M059J (cell line): Measurements from ENCODE around the gene NOXO1. TPM values are rescaled to one million over a fixed set of nuclear protein-coding genes. Genes with fewer than 3 reads are reported as not detected.
"Not testable (repeated sequence)": the region's sequence is repeated elsewhere in the genome, so short reads cannot be mapped to it uniquely, and the experiment has no call there.

ENCODE experiments used
- DNase-seq: peaks from one replicate; pipeline ENCODE4 v3.0.0-alpha.2; 2012; ENCODE audit warnings: low read depth
- total RNA-seq: library from RNA; depleted of rRNA; stranded (reverse); fragments of >200 nt; shearing (Covaris generic); gene quantifications from 2 replicates; pipeline ENCODE4 v1.2.3, GENCODE V29; 2014

Gene NOXO1
- total RNA-seq, 1 experiment from 2014 or later = not detected

DNA sequence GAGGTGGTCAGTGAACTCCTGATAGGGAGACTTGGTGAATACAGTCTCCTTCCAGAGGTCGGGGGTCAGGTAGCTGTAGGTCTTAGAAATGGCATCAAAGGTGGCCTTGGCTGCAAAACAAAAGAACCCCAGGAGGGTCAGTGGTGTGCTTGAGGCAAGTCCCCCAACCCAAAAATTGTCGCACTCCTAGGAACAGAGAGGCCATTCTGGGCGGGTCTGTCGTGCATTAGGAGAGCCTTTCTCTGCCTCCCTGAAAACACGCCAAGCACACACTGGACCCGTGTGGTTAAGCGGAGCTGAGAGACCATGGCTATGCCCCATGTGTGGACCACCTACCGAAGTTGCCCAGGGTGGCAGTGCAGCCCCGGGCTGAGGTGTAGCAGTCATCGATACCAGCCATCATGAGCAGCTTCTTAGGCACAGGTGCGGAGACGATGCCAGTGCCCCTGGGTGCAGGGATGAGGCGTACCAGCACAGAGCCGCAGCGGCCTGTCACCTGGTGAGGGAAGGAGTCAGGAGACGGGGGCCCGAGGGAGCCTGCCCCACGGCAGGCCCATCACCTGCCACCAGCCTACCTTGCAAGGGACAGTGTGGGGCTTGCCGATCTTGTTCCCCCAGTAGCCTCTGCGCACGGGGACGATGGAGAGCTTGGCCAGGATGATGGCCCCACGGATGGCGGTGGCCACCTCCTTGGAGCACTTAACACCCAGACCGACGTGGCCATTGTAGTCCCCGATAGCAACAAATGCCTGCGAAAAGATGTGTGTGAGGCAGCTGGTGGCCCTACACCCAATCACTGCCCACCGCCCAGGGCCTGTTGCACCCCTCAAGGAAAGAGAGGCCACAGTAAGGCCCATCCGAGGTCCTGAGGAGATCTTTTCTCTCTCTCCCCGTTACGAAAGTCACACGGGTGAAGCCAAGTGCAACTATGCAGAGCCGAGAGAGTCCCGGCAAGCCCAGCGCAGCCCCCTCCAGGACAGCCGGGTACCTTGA is 18.8 kb downstream of the NOXO1 start:
- not testable (repeated sequence) for DNase-seq

- DNase-seq = peak; percentile 20
Observed at GRCh38 chr16:1961651-1962067, 19.6 kb downstream of the NOXO1 start.

GRCh38 chr16:1960665-1961630 is 20.3 kb downstream of the NOXO1 start:
- peak; percentile 48 for DNase-seq

GRCh38 chr16:1959269-1960039 is 21.8 kb downstream of the NOXO1 start, which contains the start of gene NDUFB10:
Gene NDUFB10 (plus strand): TSS chr16:1959538. CDS start chr16:1959625, 87 bp downstream.
- DNase-seq = peak; percentile 83

DNA sequence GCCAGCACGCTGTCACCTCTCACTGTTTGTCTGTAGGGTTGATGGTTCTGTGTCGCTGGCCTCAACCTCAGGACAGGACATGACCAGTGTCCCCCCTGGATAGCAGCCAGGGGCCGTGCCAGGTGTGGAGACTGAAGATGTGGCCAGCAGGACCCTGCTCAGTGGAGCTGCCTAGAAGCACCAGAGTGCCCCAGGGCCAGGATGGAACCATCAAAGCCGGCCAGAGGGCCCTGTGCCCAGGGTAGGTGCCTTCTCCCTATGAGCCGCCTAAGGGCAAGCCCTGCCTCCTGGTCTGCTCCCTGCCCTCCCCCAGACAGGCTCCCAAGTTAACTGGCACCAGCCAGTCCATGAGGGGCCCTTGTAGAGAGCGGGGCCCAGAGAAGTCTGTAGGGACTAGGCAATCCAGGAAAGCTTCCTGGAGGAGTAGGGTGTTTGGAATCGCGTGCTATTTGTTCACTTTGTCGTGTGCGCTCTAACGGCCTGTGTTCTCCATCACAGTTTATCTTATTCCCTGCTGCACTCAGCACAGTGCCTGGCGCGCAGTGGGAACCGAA is 22.5 kb downstream of the NOXO1 start:
- no peak for DNase-seq

- DNase-seq = not testable (repeated sequence)
Observed at GRCh38 chr16:1958143-1958491, 23.2 kb downstream of the NOXO1 start.

DNA sequence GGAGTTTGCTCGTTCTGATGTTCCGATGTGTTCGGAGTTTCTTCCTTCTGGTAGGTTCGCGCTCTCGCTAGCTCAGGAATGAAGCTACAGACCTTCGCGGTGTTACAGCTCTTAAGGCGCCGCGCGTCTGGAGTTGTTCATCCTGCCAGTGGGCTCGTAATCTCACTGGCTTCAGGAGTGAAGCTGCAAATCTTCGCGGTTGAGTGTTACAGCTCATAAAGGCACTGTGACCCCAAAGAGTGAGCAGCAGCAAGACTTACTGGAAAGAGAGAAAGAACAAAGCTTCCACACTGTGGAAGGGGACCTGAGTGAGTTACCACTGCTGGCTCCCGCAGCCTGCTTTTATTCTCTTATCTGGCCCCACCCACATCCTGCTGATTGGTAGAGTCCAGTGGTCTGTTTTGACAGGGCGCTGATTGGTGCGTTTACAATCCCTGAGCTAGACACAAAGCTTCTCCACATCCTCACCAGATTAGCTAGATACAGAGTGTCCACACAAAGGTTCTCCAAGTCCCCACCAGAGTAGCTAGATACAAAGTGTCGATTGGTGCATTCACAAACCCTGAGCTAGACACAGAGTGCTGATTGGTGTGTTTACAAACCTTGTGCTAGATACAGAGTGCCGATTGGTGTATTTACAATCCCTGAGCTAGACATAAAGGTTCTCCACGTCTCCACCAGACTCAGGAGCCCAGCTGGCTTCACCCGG is 23.7 kb downstream of the NOXO1 start:
- DNase-seq = not testable (repeated sequence)

- no peak for DNase-seq
Observed at GRCh38 chr16:1953734-1954133, 27.5 kb downstream of the NOXO1 start.

DNA sequence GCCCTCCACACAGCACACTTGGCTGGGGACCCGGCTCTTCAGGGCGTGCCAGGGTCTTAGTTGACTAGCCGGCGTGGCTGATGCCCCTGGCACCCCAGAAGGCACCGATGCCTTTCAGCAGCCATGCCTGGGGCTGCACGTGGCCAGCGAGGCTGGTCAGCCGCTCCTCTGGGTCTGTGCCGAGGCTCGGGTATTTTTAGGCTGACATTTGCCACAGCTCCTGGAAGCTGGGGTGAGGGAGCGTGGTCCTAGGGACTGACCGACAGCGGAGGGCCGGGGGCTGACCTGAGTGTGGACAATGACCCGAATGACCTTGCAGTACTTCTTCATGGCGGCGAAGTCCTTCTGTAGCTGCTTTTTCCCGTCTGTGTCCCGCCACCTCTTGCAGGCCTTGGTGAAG is 30.7 kb downstream of the NOXO1 start:
- no peak for DNase-seq

GRCh38 chr16:1950047-1950446 is 31.2 kb downstream of the NOXO1 start:
- DNase-seq = no peak

DNA sequence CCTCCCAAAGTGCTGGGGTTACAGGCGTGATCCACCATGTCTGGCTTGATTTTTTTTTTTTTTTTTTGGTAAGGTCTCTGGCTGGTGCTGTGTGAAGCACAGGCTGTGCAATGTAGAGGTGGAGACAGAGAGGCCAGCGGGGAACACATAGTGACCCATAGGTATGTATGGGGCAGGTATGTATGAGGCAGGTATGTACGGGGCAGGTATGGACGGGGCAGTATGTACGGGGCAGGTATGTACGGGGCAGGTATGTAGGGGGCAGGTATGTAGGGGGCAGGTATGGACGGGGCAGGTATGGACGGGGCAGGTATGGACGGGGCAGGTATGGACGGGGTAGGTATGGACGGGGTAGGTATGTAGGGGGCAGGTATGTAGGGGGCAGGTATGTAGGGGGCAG is 31.8 kb downstream of the NOXO1 start:
- DNase-seq = no peak

- DNase-seq = no peak
Observed at GRCh38 chr16:1947369-1947670, 33.9 kb downstream of the NOXO1 start.

DNA sequence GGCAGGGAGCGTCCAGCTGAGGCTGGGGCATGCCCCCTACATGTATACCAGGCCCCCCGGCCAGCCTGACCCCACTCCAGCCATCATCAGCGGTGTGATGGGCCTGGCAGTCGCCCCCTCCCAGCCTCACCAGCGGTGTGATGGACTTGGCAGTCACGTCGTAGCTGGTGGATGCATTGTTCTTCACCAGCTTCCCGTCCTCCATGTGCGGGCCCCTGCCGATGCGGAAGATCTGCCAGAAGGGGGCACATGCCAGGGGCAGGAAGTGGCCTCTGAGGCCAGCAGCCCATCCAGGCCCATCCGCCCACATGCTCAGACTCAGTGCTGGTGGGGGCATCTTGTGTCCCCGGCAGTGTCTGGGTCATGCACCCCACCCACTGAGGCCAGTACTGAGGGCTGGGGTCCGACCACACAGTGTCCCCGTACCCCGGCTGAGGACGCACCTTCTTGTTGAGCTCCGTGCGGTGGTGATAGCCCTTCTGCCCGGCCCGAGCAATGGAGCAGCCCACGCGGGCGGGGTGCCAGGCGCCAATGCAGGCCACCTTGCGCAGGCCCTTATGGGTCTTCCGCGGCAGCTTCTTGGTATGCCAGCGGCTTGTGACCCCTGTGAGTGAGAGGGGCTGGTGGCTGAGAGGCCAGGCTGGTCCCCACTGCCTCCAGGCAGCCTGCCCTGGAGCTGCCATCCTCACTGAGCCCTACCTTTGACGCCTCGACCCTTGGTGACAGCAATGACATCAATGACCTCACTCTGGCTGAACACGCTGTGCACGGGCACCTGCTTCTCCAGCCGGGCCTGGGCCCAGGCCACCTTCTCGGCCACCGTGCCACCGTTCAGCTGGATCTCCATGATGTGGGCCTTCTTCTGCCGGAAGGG is 34.5 kb downstream of the NOXO1 start:
- DNase-seq = no peak

DNA sequence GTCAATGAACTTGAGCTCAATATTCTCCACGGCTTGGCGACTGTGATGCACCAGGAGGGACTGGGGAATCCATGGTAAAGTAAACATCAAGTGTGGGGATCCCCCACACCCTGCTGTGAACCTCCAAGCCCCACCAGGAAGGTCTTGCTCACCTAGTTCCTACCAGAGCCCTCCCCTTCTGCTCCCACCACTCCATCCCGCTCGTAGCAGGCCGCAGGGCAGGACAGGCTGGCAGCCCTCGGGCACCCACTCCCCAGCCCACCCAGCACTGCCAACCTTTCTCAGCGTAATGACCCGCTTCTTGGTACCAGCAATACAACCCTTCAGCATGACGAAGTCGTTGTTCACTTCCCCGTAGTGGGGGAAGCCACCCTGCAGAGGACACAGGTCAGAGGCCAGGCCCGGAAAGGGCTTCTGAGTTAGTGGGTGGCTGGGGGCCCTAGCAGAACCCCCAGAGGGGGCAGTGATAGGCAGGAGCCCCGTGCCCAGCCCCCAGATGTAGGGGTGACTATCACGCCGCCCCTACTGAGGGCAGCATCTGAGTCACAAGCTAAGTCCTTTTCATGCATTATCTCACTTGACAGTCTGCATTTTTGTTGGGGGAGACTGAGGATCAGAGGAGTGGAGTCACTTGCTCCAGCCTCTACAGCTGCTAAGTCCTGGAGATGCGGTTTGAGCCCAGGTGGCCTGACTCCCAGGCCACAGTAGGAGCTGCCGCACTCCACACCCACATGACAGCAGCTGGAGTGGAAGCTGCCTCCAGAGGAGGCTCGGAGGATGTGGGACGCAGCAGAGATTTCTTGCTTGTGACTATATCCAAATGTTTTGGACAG is 35.5 kb downstream of the NOXO1 start:
- no peak for DNase-seq

DNA sequence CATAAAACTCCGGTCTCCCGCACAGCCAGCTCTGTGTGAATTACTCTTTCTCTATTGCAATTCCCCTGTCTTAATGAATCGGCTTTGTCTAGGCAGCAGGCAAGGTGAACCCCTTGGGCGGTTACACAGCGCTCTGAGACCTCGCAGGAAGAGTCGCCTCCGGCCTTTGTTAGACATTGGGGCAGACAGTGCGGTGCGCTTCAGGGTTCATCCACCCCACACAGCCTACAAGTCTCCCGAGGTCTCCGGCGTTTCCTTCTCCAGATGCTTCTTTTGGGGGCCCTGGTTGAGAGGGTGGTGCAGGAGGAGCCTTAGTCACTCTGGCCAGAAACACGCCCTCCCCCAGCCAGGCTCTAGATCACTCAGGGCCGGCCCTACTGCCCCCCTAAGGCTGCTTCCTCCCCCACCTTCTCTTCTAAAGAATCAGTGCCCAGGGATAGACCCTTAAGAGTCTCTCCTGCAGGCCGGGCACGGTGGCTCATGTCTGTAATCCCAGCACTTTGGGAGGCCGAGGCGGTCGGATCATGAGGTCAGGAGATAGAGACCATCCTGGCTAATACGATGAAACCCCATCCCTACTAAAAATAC is 36.6 kb downstream of the NOXO1 start:
- DNase-seq = no peak

- DNase-seq = peak; percentile 99
Observed at GRCh38 chr16:1942810-1943726, 38.2 kb downstream of the NOXO1 start, which contains the start of gene MSRB1. Gene MSRB1 (minus strand): TSS chr16:1943199. CDS start chr16:1943156, 43 bp downstream.
